Common myeloid progenitor, CD34-positive (primary cell): ENCODE data around the gene MRPL20.

ENCODE experiments used
- CTCF ChIA-PET: fragments of 350-600 bp; sonication (Branson Sonifier 250); formaldehyde crosslinking; loops from one replicate; lab custom pipeline; 2021; ENCODE audit warnings: antibody characterized with exemption; lab: Charles Lee
- POLR2A ChIA-PET: fragments of 350-600 bp; sonication (Branson Sonifier 250); formaldehyde crosslinking; loops from one replicate; lab custom pipeline; 2021; ENCODE audit warnings: antibody characterized with exemption; lab: Charles Lee
- DNase-seq, 3 donors: peaks; one replicate each; pipeline versions ENCODE4 v3.0.0 to v3.0.0-alpha.2; 2013
- H3K27ac ChIP-seq, 2 experiments: 1 replicate in 1 of 2; 2 replicates in 1 of 2; pipeline ENCODE4 v1.7.0; 2013; ENCODE audit warnings: inconsistent platforms in 2 of 2, low read length in 2 of 2, mild to moderate bottlenecking in 2 of 2, low read depth in 1 of 2, moderate library complexity in 1 of 2; ENCODE audit not compliant: severe bottlenecking in 2 of 2, insufficient read depth in 1 of 2, poor library complexity in 1 of 2
- H3K27me3 ChIP-seq, 5 experiments: replicated peaks in 2 of 5; 1 replicate in 3 of 5; 2 replicates in 2 of 5; pipeline versions ENCODE4 v1.6.1 to v1.7.0; 2013; ENCODE audit warnings: low read length in 4 of 5, mild to moderate bottlenecking in 2 of 5, moderate library complexity in 2 of 5, inconsistent platforms in 1 of 5; ENCODE audit not compliant: insufficient read depth in 5 of 5, control insufficient read depth in 4 of 5
- H3K36me3 ChIP-seq, 4 experiments: 1 replicate in 2 of 4; 2 replicates in 2 of 4; pipeline versions ENCODE4 v1.6.1 to v1.7.0; 2013; ENCODE audit warnings: low read length in 3 of 4, control low read depth in 1 of 4, mild to moderate bottlenecking in 1 of 4; ENCODE audit not compliant: control insufficient read depth in 4 of 4, insufficient read depth in 4 of 4
- H3K4me1 ChIP-seq, 4 experiments: 1 replicate in 3 of 4; 2 replicates in 1 of 4; pipeline versions ENCODE4 v1.6.1 to v1.7.1; 2013; ENCODE audit warnings: low read length in 3 of 4, mild to moderate bottlenecking in 3 of 4, control low read depth in 1 of 4, inconsistent platforms in 1 of 4, moderate library complexity in 1 of 4; ENCODE audit not compliant: control insufficient read depth in 4 of 4, insufficient read depth in 4 of 4; ENCODE audit errors: control extremely low read depth in 1 of 4
- H3K4me3 ChIP-seq, 7 experiments: 1 replicate in 4 of 7; 2 replicates in 3 of 7; pipeline versions ENCODE4 v1.5.1 to v1.7.0; 2013; ENCODE audit warnings: mild to moderate bottlenecking in 7 of 7, low read length in 6 of 7, moderate library complexity in 6 of 7, inconsistent platforms in 2 of 7, low read depth in 2 of 7, control low read depth in 1 of 7; ENCODE audit not compliant: insufficient read depth in 4 of 7, control insufficient read depth in 1 of 7; ENCODE audit errors: extremely low read depth in 1 of 7
- H3K9me3 ChIP-seq, 5 experiments: 1 replicate in 4 of 5; 2 replicates in 1 of 5; pipeline versions ENCODE4 v1.6.1 to v1.7.1; 2013; ENCODE audit warnings: low read length in 4 of 5, mild to moderate bottlenecking in 2 of 5, inconsistent platforms in 1 of 5, low read depth in 1 of 5, moderate library complexity in 1 of 5; ENCODE audit not compliant: control insufficient read depth in 4 of 5, insufficient read depth in 2 of 5; ENCODE audit errors: control extremely low read depth in 1 of 5
- WGBS: methylation state at CpG from one replicate; pipeline ENCODE4 v1.1.5; 2013; ENCODE audit not compliant: insufficient coverage; 5-methylcytosine and 5-hydroxymethylcytosine counted together

The MRPL20 gene

GRCh38 chr1:1401457-1402010 is 5.6 kb downstream of the MRPL20 start:
- CTCF ChIA-PET: interaction anchor here (0.8 to 1.9 kb wide), 6 partner anchors 9 to 40 kb away, joined by 3 to 8 read pairs (median 6); no protein-coding TSS in a partner anchor
- H3K36me3 ChIP-seq: peaks cover 5 to 66% (median 41%) of the 10 kb centered on the region in 4 experiments
- POLR2A ChIA-PET: no interaction called here

GRCh38 chr1:1400576-1401456 is 6.3 kb downstream of the MRPL20 start:
- CTCF ChIA-PET: interaction anchor here (1.1 to 2.4 kb wide), 6 partner anchors 13 to 104 kb away, joined by 3 to 12 read pairs (median 6); partner anchors contain the start of gene AURKAIP1
- Histone ChIP-seq H3K9me3 (no peaks in the 10 kb centered on the region), H3K27me3 (no peaks in the 10 kb centered on the region), H3K27ac (peak overlapping the region; percentile 78 to 91), H3K4me1 (peaks cover 0 to 37% (median 32%) of the 10 kb centered on the region in 4 experiments), H3K36me3 (peaks cover 5 to 64% (median 41%) of the 10 kb centered on the region in 4 experiments), H3K4me3 (peak overlapping the region in 6 of 7 experiments; percentile 56 to 97 (median 94))
- POLR2A ChIA-PET: interaction anchor here (2.4 kb wide), 1 partner anchor 25 kb away, joined by 10 read pairs; the partner anchor contains the start of gene AURKAIP1
- no peak for DNase-seq
- WGBS: 96% methylated on average over 20 of the region's 22 CpGs

More at GRCh38 chr1:1401457-1402010, 5.6 kb downstream of the MRPL20 start:
- Histone ChIP-seq H3K27me3 (no peaks in the 10 kb centered on the region), H3K4me3 (no peak overlapping the region), H3K27ac (no peak overlapping the region), H3K9me3 (no peaks in the 10 kb centered on the region), H3K4me1 (peaks cover 0 to 44% (median 39%) of the 10 kb centered on the region in 4 experiments)
- DNase-seq: no peak
- 96% methylated on average over 7 of the region's 7 CpGs for WGBS

GRCh38 chr1:1399872-1400575 is 7.1 kb downstream of the MRPL20 start:
- CTCF ChIA-PET: interaction anchor here (1.1 to 3.1 kb wide), 9 partner anchors 8 to 105 kb away, joined by 3 to 12 read pairs (median 8); partner anchors contain the start of genes AURKAIP1 and MRPL20
- Histone ChIP-seq H3K4me1 (peaks cover 0 to 33% (median 30%) of the 10 kb centered on the region in 4 experiments), H3K9me3 (no peaks in the 10 kb centered on the region), H3K4me3 (peak overlapping the region; percentile 56 to 97 (median 92)), H3K36me3 (peaks cover 5 to 64% (median 43%) of the 10 kb centered on the region in 4 experiments), H3K27me3 (no peaks in the 10 kb centered on the region), H3K27ac (peak overlapping the region; percentile 78 to 91)
- WGBS: 6% methylated on average over 30 of the region's 34 CpGs
- POLR2A ChIA-PET: interaction anchor here (2.4 kb wide), 1 partner anchor 24 kb away, joined by 10 read pairs; the partner anchor contains the start of gene AURKAIP1
- DNase-seq: no peak

GRCh38 chr1:1399187-1399871 is 7.8 kb downstream of the MRPL20 start, which contains the start of gene CCNL2:
Gene CCNL2 (minus strand): TSS chr1:1399335. CDS start chr1:1399306, 29 bp downstream.
- POLR2A ChIA-PET: interaction anchor here (0.8 to 2.4 kb wide), 3 partner anchors 9 to 35 kb away, joined by 3 to 10 read pairs (median 4); partner anchors contain the start of gene AURKAIP1
- WGBS: under 1% methylated on average over 61 of the region's 86 CpGs
- H3K9me3 ChIP-seq: no peaks in the 10 kb centered on the region
- peak within 1 kb of the TSS; percentile 79 to 91 for H3K27ac ChIP-seq
- peak; percentile 99 for DNase-seq
- no peaks in the 10 kb centered on the region for H3K27me3 ChIP-seq
- H3K4me3 ChIP-seq: peak within 1 kb of the TSS; percentile 86 to 97 (median 92)
- CTCF ChIA-PET: interaction anchor here (0.8 to 3.1 kb wide), 10 partner anchors 8 to 106 kb away, joined by 3 to 12 read pairs (median 6); partner anchors contain the start of genes AURKAIP1 and MRPL20
- H3K4me1 ChIP-seq: peaks cover 0 to 33% (median 30%) of the 10 kb centered on the region in 4 experiments
- H3K36me3 ChIP-seq: peaks cover 5 to 62% (median 42%) of the 10 kb centered on the region in 4 experiments

- H3K27ac ChIP-seq: peak overlapping the region; percentile 79 to 91
- peaks cover 0 to 33% (median 30%) of the 10 kb centered on the region in 4 experiments for H3K4me1 ChIP-seq
- no peak for DNase-seq
- peak overlapping the region; percentile 81 to 97 (median 92) for H3K4me3 ChIP-seq
- ChIA-PET POLR2A (interaction anchor here (0.8 to 2.4 kb wide), 3 partner anchors 9 to 36 kb away, joined by 3 to 10 read pairs (median 4); partner anchors contain the start of gene AURKAIP1), CTCF (interaction anchor here (0.8 to 3.1 kb wide), 9 partner anchors 9 to 106 kb away, joined by 3 to 12 read pairs (median 4); partner anchors contain the start of genes AURKAIP1 and MRPL20)
- WGBS: under 1% methylated on average over 53 of the region's 54 CpGs
- H3K9me3 ChIP-seq: no peaks in the 10 kb centered on the region
- no peaks in the 10 kb centered on the region for H3K27me3 ChIP-seq
- H3K36me3 ChIP-seq: peaks cover 5 to 64% (median 44%) of the 10 kb centered on the region in 4 experiments
Observed at GRCh38 chr1:1398677-1399186, 8.4 kb downstream of the MRPL20 start.
